Fibroblast of lung (primary cell): ENCODE results near the gene ARL4A. TPM values are rescaled to one million over a fixed set of nuclear protein-coding genes. Genes with fewer than 3 reads are reported as not detected.

Experiments
- DNase-seq, 2 donors: peaks; one replicate each; pipeline versions ENCODE4 v3.0.0 to v3.0.0-alpha.2; 2010; ENCODE audit warnings: low read depth in 2 of 2
- H2AFZ ChIP-seq: 2 replicates; pipeline ENCODE4 v1.5.1; 2012; ENCODE audit warnings: low read length, control low read depth, inconsistent platforms
- H3K27ac ChIP-seq: 2 replicates; pipeline ENCODE4 v1.5.1; 2011; ENCODE audit warnings: low read length, control low read depth; ENCODE audit not compliant: insufficient read depth
- H3K27me3 ChIP-seq: 2 replicates; pipeline ENCODE4 v1.5.1; 2011; ENCODE audit warnings: mild to moderate bottlenecking, low read length; ENCODE audit not compliant: control insufficient read depth, insufficient read depth
- H3K36me3 ChIP-seq: 2 replicates; pipeline ENCODE4 v1.5.1; 2011; ENCODE audit warnings: low read length; ENCODE audit not compliant: control insufficient read depth, insufficient read depth
- H3K4me1 ChIP-seq: 2 replicates; pipeline ENCODE4 v1.5.1; 2011; ENCODE audit warnings: low read length; ENCODE audit not compliant: control insufficient read depth, insufficient read depth; ENCODE audit errors: extremely low read depth
- H3K4me2 ChIP-seq: 2 replicates; pipeline ENCODE4 v1.5.1; 2011; ENCODE audit warnings: low read length, control low read depth; ENCODE audit not compliant: insufficient read depth; ENCODE audit errors: extremely low read depth
- H3K4me3 ChIP-seq, 4 experiments: fragments of 200-600 bp in 1 of 4; sonication (generic) in 1 of 4; replicated peaks in 1 of 4; 2 replicates each; pipeline ENCODE4 v1.5.1; 2011 to 2016; ENCODE audit warnings: low read length in 4 of 4, low read depth in 3 of 4, mild to moderate bottlenecking in 3 of 4, control low read depth in 2 of 4, inconsistent platforms in 1 of 4, mixed read lengths in 1 of 4; ENCODE audit not compliant: insufficient read depth in 1 of 4; ENCODE audit errors: control extremely low read depth in 1 of 4
- H3K79me2 ChIP-seq: 2 replicates; pipeline ENCODE4 v1.5.1; 2012; ENCODE audit warnings: mild to moderate bottlenecking, low read length, inconsistent platforms; ENCODE audit not compliant: control insufficient read depth, insufficient read depth
- H3K9ac ChIP-seq: 2 replicates; pipeline ENCODE4 v1.5.1; 2011; ENCODE audit warnings: mild to moderate bottlenecking, low read length, control low read depth; ENCODE audit not compliant: insufficient read depth
- H3K9me3 ChIP-seq: 2 replicates; pipeline ENCODE4 v1.5.1; 2012; ENCODE audit warnings: low read depth, low read length; ENCODE audit not compliant: control insufficient read depth, insufficient read depth
- H4K20me1 ChIP-seq: 2 replicates; pipeline ENCODE4 v1.5.1; 2011; ENCODE audit warnings: low read length; ENCODE audit not compliant: control insufficient read depth, insufficient read depth; ENCODE audit errors: extremely low read depth
- CTCF ChIP-seq, 2 donors: IDR thresholded peaks in 1 of 2; conservative IDR thresholded peaks in 1 of 2; 1 replicate in 1 of 2; 2 replicates in 1 of 2; pipeline ENCODE4 v1.5.1; 2011 to 2012; ENCODE audit warnings: low read length in 2 of 2, control low read depth in 1 of 2, inconsistent platforms in 1 of 2, low read depth in 1 of 2, mild to moderate bottlenecking in 1 of 2
- EZH2 ChIP-seq: IDR thresholded peaks from 2 replicates; pipeline ENCODE4 v1.5.1; 2012; ENCODE audit warnings: low read length, control low read depth, mild to moderate bottlenecking; ENCODE audit errors: missing control alignments
- polyA plus RNA-seq, 2 donors: library from polyadenylated mRNA; depleted of rRNA in 1 of 2; stranded (reverse) in 1 of 2; unstranded in 1 of 2; fragments of >200 nt; gene quantifications; 2 replicates each; pipeline ENCODE4 v1.2.1, GENCODE V29; 2011 to 2012; ENCODE audit warnings: missing spikeins in 1 of 2
- total RNA-seq: library from RNA; depleted of rRNA; stranded (reverse); fragments of >200 nt; gene quantifications from 2 replicates; pipeline ENCODE4 v1.2.1, GENCODE V29; 2014

The ARL4A gene
- total and polyA plus RNA-seq, 2 donors (not counting 1 experiment from before 2014, with no cell fraction given): 11.4 to 37.0 TPM

GRCh38 chr7:12719981-12720865, 32.8 kb downstream of the ARL4A start:
- H2AFZ ChIP-seq: peak overlapping the region; percentile 65
- peak; percentile 2 to 62 for DNase-seq
- peak overlapping the region; percentile 45 for H3K27ac ChIP-seq
- no peaks in the 10 kb centered on the region for H3K9me3 ChIP-seq
- no peaks in the 10 kb centered on the region for H4K20me1 ChIP-seq
- H3K36me3 ChIP-seq: no peaks in the 10 kb centered on the region
- H3K4me2 ChIP-seq: peak overlapping the region; percentile 54
- H3K9ac ChIP-seq: no peak overlapping the region
- TF ChIP-seq CTCF (conservative IDR thresholded peaks at IDR 0.05 in 1 of 2, IDR thresholded peaks at IDR 0.05 in 1 of 2; ENCODE audit: low read depth in 1 of 2, low read length in 2 of 2) (no peak), EZH2 (no peak)
- H3K27me3 ChIP-seq: no peaks in the 10 kb centered on the region
- H3K4me1 ChIP-seq: peaks cover 9% of the 10 kb centered on the region
- no peaks in the 10 kb centered on the region for H3K79me2 ChIP-seq
- no peak overlapping the region for H3K4me3 ChIP-seq

GRCh38 chr7:12721286-12721830, 33.9 kb downstream of the ARL4A start:
- Histone ChIP-seq H3K36me3 (no peaks in the 10 kb centered on the region), H3K9me3 (no peaks in the 10 kb centered on the region), H4K20me1 (no peaks in the 10 kb centered on the region)

More at GRCh38 chr7:12721286-12721830, 33.9 kb downstream of the ARL4A start:
- Histone ChIP-seq H2AFZ (peak overlapping the region; percentile 4), H3K9ac (no peak overlapping the region), H3K4me3 (no peak overlapping the region), H3K79me2 (no peaks in the 10 kb centered on the region), H3K4me1 (peaks cover 6% of the 10 kb centered on the region), H3K27me3 (no peaks in the 10 kb centered on the region), H3K27ac (no peak overlapping the region), H3K4me2 (no peak overlapping the region)
- TF ChIP-seq EZH2 (no peak), CTCF (conservative IDR thresholded peaks at IDR 0.05 in 1 of 2, IDR thresholded peaks at IDR 0.05 in 1 of 2; ENCODE audit: low read depth in 1 of 2, low read length in 2 of 2) (no peak)
- DNase-seq: no peak
